ENCODE results near the gene ABCD4.
A peak's percentile ranks its signal among the peaks of the same experiment; 100 is the strongest.

DNA sequence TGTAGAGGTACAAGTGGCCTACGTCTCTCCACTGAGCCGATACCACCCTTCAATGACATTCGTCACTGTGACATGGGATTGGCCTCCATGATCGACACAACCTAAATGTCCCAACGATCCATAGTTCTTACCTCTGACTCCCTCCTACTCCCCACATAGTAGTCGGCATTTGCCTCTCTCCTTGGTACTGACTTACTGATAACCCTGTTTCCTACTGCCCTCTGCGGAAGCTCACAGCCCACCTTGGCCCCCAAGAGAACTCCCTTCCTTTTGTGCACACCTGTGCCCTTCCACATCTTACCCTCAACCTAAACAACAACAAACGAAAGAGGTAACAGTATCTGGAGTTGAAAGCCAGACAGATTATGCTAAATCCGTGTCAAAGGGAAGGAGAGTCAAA is 39.6 kb downstream of the ABCD4 start:
- TF ChIP-seq TAF1 (IDR thresholded peaks at IDR 0.05; ENCODE audit: borderline replicate concordance, insufficient read depth, low read length): no peak
- TF ChIP-seq SIN3A (IDR thresholded peaks at IDR 0.05; ENCODE audit: borderline replicate concordance, insufficient read depth, low read length): no peak
- TF ChIP-seq, protein P1, sequence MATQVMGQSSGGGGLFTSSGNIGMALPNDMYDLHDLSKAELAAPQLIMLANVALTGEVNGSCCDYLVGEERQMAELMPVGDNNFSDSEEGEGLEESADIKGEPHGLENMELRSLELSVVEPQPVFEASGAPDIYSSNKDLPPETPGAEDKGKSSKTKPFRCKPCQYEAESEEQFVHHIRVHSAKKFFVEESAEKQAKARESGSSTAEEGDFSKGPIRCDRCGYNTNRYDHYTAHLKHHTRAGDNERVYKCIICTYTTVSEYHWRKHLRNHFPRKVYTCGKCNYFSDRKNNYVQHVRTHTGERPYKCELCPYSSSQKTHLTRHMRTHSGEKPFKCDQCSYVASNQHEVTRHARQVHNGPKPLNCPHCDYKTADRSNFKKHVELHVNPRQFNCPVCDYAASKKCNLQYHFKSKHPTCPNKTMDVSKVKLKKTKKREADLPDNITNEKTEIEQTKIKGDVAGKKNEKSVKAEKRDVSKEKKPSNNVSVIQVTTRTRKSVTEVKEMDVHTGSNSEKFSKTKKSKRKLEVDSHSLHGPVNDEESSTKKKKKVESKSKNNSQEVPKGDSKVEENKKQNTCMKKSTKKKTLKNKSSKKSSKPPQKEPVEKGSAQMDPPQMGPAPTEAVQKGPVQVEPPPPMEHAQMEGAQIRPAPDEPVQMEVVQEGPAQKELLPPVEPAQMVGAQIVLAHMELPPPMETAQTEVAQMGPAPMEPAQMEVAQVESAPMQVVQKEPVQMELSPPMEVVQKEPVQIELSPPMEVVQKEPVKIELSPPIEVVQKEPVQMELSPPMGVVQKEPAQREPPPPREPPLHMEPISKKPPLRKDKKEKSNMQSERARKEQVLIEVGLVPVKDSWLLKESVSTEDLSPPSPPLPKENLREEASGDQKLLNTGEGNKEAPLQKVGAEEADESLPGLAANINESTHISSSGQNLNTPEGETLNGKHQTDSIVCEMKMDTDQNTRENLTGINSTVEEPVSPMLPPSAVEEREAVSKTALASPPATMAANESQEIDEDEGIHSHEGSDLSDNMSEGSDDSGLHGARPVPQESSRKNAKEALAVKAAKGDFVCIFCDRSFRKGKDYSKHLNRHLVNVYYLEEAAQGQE (IDR thresholded peaks at IDR 0.05; ENCODE audit: insufficient read depth in 1 of 2, low read depth in 2 of 2, low read length in 2 of 2): peak in 1 of 2 experiments; percentile 83; a peak in 2 of 4 replicates
